GM20000 (cell line): ENCODE results near the gene MTHFD2.
"Not testable (repeated sequence)": the region's sequence is repeated elsewhere in the genome, so short reads cannot be mapped to it uniquely, and the experiment has no call there.

Experiments used
- DNase-seq: peaks from one replicate; pipeline ENCODE4 v3.0.0; 2012; ENCODE audit warnings: low spot score
- CTCF ChIP-seq: IDR thresholded peaks from 2 replicates; pipeline ENCODE4 v1.5.1; 2012; ENCODE audit warnings: mild to moderate bottlenecking, control low read depth; ENCODE audit errors: extremely low read depth, missing control alignments

The MTHFD2 gene

GRCh38 chr2:74222300-74222650 lies 23.9 kb downstream of the MTHFD2 start:
- TF ChIP-seq CTCF, result no peak
- DNase-seq, result no peak

GRCh38 chr2:74223941-74224770 lies 25.7 kb downstream of the MTHFD2 start:
- TF ChIP-seq CTCF, result no peak
- no peak for DNase-seq

GRCh38 chr2:74225698-74226459 lies 27.5 kb downstream of the MTHFD2 start:
- no peak for TF ChIP-seq CTCF
- DNase-seq, result no peak

- no peak for DNase-seq
- no peak for TF ChIP-seq CTCF
These were observed 28.3 kb downstream of the MTHFD2 start for GRCh38 chr2:74226648-74227213.

GRCh38 chr2:74227646-74228045 lies 29.2 kb downstream of the MTHFD2 start:
- no peak for TF ChIP-seq CTCF
- DNase-seq, result no peak

GRCh38 chr2:74228772-74229171 lies 30.4 kb downstream of the MTHFD2 start:
- TF ChIP-seq CTCF, result no peak
- no peak for DNase-seq

GRCh38 chr2:74229865-74230264 lies 31.4 kb downstream of the MTHFD2 start:
- DNase-seq, result not testable (repeated sequence)
